ENCODE data around the gene TMEM91.
A peak's percentile ranks its signal among the peaks of the same experiment; 100 is the strongest.

Gene TMEM91

GRCh38 chr19:41352609-41353465, 23.5 kb upstream of the TMEM91 start:
- no peak for DNase-seq (ENCODE audit: low read depth)
- H3K4me3 ChIP-seq (ENCODE audit: low read depth, low read length) = peak overlapping the region; percentile 2; the same call in 1 of the 2 replicates
- no peak for TF ChIP-seq CTCF (IDR thresholded peaks at IDR 0.05; ENCODE audit: control insufficient read depth, extremely low read depth, insufficient read depth)

- H3K4me3 ChIP-seq (ENCODE audit: low read depth, low read length) = peak within 1 kb of the TSS; percentile 2; the same call in 1 of the 2 replicates
- peak; percentile 52 for TF ChIP-seq CTCF (IDR thresholded peaks at IDR 0.05; ENCODE audit: control insufficient read depth, extremely low read depth, insufficient read depth)
- no peak for DNase-seq (ENCODE audit: low read depth)
These were observed 22.6 kb upstream of the TMEM91 start, which contains the start of gene TGFB1 for GRCh38 chr19:41353466-41354342. Gene TGFB1 (minus strand): TSS chr19:41353922. CDS start chr19:41353044, 878 bp downstream.

- H3K4me3 ChIP-seq (ENCODE audit: low read depth, low read length) = no peak overlapping the region
- TF ChIP-seq CTCF (IDR thresholded peaks at IDR 0.05; ENCODE audit: control insufficient read depth, extremely low read depth, insufficient read depth) = no peak
- DNase-seq (ENCODE audit: low read depth) = no peak
These were observed 21.9 kb upstream of the TMEM91 start for GRCh38 chr19:41354343-41354953.

- no peak for DNase-seq (ENCODE audit: low read depth)
- no peak for TF ChIP-seq CTCF (IDR thresholded peaks at IDR 0.05; ENCODE audit: control insufficient read depth, extremely low read depth, insufficient read depth)
- H3K4me3 ChIP-seq (ENCODE audit: low read depth, low read length) = no peak overlapping the region
These were observed 21.3 kb upstream of the TMEM91 start for GRCh38 chr19:41355035-41355434.

- DNase-seq (ENCODE audit: low read depth) = no peak
- H3K4me3 ChIP-seq (ENCODE audit: low read depth, low read length) = no peak overlapping the region
- TF ChIP-seq CTCF (IDR thresholded peaks at IDR 0.05; ENCODE audit: control insufficient read depth, extremely low read depth, insufficient read depth) = no peak
These were observed 20.5 kb upstream of the TMEM91 start for GRCh38 chr19:41355802-41356201.

GRCh38 chr19:41356984-41357739, 19.2 kb upstream of the TMEM91 start:
- no peak for DNase-seq (ENCODE audit: low read depth)
- no peak for TF ChIP-seq CTCF (IDR thresholded peaks at IDR 0.05; ENCODE audit: control insufficient read depth, extremely low read depth, insufficient read depth)
- no peak overlapping the region for H3K4me3 ChIP-seq (ENCODE audit: low read depth, low read length)

Data from LNCaP clone FGC (cell line).